Measurements from ENCODE around the gene PPP1R9A.

DNA sequence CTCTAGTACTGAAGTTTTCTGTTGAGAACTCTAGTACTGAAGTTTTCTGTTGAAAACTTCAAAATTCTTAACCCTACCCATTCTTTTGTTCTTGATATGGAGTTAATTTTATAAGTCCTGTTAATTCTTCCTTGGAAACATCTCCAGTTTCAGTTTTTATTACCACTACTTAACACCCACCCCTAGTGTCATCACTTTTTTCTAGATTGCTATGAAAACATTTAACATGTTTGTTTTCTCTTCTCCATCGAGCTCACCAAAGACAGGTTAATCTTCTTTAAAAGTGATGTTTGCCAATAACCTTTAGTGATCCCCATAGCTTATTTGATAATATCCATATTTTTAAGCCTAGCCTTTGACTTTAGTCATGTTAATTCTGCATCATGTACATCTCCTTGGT is 147.9 kb downstream of the PPP1R9A start:
- TF ChIP-seq POLR2AphosphoS5 (IDR thresholded peaks at IDR 0.05), result no peak
- TF ChIP-seq, protein P1, sequence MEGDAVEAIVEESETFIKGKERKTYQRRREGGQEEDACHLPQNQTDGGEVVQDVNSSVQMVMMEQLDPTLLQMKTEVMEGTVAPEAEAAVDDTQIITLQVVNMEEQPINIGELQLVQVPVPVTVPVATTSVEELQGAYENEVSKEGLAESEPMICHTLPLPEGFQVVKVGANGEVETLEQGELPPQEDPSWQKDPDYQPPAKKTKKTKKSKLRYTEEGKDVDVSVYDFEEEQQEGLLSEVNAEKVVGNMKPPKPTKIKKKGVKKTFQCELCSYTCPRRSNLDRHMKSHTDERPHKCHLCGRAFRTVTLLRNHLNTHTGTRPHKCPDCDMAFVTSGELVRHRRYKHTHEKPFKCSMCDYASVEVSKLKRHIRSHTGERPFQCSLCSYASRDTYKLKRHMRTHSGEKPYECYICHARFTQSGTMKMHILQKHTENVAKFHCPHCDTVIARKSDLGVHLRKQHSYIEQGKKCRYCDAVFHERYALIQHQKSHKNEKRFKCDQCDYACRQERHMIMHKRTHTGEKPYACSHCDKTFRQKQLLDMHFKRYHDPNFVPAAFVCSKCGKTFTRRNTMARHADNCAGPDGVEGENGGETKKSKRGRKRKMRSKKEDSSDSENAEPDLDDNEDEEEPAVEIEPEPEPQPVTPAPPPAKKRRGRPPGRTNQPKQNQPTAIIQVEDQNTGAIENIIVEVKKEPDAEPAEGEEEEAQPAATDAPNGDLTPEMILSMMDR (IDR thresholded peaks at IDR 0.05), result no peak

All from prostate gland (tissue), 2 donors.